GM20431 (cell line): ENCODE measurements around the gene CCDC83.

Source experiments
- in situ Hi-C: fragments of 300-500 bp; cut with MseI, MboI; formaldehyde crosslinking; loops from one replicate; pipeline ENCODE4 v1.15.0; 2020; ENCODE audit warnings: low sequenced_read_pairs; ENCODE audit not compliant: unreplicated experiment

The CCDC83 gene

GRCh38 chr11:85855341-85855656, at the start of gene CCDC83:
TSS of gene CCDC83 (plus strand) at chr11:85855383. CDS start at chr11:85865124, 9,741 bp downstream.
- in situ Hi-C loops, result no loop called here

GRCh38 chr11:85805387-85805786, 49.8 kb upstream of the CCDC83 start:
- in situ Hi-C loops, result no loop called here

GRCh38 chr11:85806016-85806415, 49.2 kb upstream of the CCDC83 start:
- in situ Hi-C loops, result no loop called here

- in situ Hi-C loops, result no loop called here
Observed at GRCh38 chr11:85806876-85807275, 48.3 kb upstream of the CCDC83 start.

GRCh38 chr11:85809191-85809590, 46.0 kb upstream of the CCDC83 start:
- in situ Hi-C loops, result no loop called here

GRCh38 chr11:85809863-85810262, 45.3 kb upstream of the CCDC83 start:
- in situ Hi-C loops, result no loop called here

- in situ Hi-C loops, result no loop called here
Observed at GRCh38 chr11:85810521-85810870, 44.7 kb upstream of the CCDC83 start.

GRCh38 chr11:85810871-85811611, 44.1 kb upstream of the CCDC83 start, which contains the start of gene SYTL2:
TSS of gene SYTL2 (minus strand) at chr11:85811141. CDS start at chr11:85757725, 53,416 bp downstream.
- in situ Hi-C loops, result no loop called here

GRCh38 chr11:85811624-85812023, 43.6 kb upstream of the CCDC83 start:
- in situ Hi-C loops, result no loop called here

GRCh38 chr11:85813721-85814120, 41.5 kb upstream of the CCDC83 start:
- in situ Hi-C loops, result no loop called here

- in situ Hi-C loops, result no loop called here
Observed at GRCh38 chr11:85815186-85815931, 39.8 kb upstream of the CCDC83 start.

GRCh38 chr11:85819441-85819840, 35.7 kb upstream of the CCDC83 start:
- in situ Hi-C loops, result no loop called here

GRCh38 chr11:85821636-85822035, 33.5 kb upstream of the CCDC83 start:
- in situ Hi-C loops, result no loop called here

- in situ Hi-C loops, result no loop called here
Observed at GRCh38 chr11:85822814-85823213, 32.4 kb upstream of the CCDC83 start.

GRCh38 chr11:85823816-85824215, 31.4 kb upstream of the CCDC83 start:
- in situ Hi-C loops, result no loop called here

- in situ Hi-C loops, result no loop called here
Observed at GRCh38 chr11:85825616-85826015, 29.6 kb upstream of the CCDC83 start.

- in situ Hi-C loops, result no loop called here
Observed at GRCh38 chr11:85826116-85826855, 28.9 kb upstream of the CCDC83 start.

GRCh38 chr11:85827748-85828639, 27.2 kb upstream of the CCDC83 start:
- in situ Hi-C loops, result no loop called here

GRCh38 chr11:85828640-85828978, 26.6 kb upstream of the CCDC83 start:
- in situ Hi-C loops, result no loop called here

- in situ Hi-C loops, result no loop called here
Observed at GRCh38 chr11:85829172-85829571, 26.0 kb upstream of the CCDC83 start.
